HCT116 (cell line): Measurements from ENCODE around the gene TAF4B. TPM values are rescaled to one million over a fixed set of nuclear protein-coding genes. Genes with fewer than 3 reads are reported as not detected.

ENCODE experiments used
- ATAC-seq: fragments of 200-7000 bp; cut with Tn5 transposase; 2 replicates; pipeline ENCODE4 v1.9.1; 2020; ENCODE audit warnings: mild to moderate bottlenecking, moderate library complexity
- BruUV-seq: library from RNA; stranded (reverse); fragments of 400-500 nt; replicated peaks from 2 replicates; lab custom pipeline; 2021; lab: Mats Ljungman, UMichigan
- CTCF ChIA-PET: fragments of 300-600 bp; sonication (Branson Sonifier 250); formaldehyde crosslinking; loops from one replicate; lab custom pipeline; 2021; ENCODE audit warnings: antibody characterized with exemption; lab: Charles Lee
- POLR2A ChIA-PET: fragments of 300-600, 350-600 bp; sonication (Branson Sonifier 250); formaldehyde crosslinking; loops from one replicate; lab custom pipeline; 2021; ENCODE audit warnings: antibody characterized with exemption; lab: Charles Lee
- RAD21 ChIA-PET, 2 experiments: fragments of 300-600 bp; sonication (Branson Sonifier 250); formaldehyde crosslinking; loops; one replicate each; lab custom pipeline; 2023; ENCODE audit warnings: low total read pairs in 2 of 2; ENCODE audit not compliant: uncharacterized antibody in 2 of 2, unreplicated experiment in 2 of 2, low non-redundant PET in 1 of 2; lab: Charles Lee
- DNase-seq: peaks from one replicate; pipeline ENCODE4 v3.0.0-alpha.2; 2010; ENCODE audit warnings: low read depth, low spot score
- H2AFZ ChIP-seq: fragments of 200-600 bp; shearing (Covaris generic), sonication (generic); 2 replicates; pipeline ENCODE4 v1.6.1; 2017; ENCODE audit warnings: low read depth, mixed run types, mixed read lengths, antibody characterized with exemption, low read length; ENCODE audit not compliant: poor library complexity, severe bottlenecking
- H3K27ac ChIP-seq: 2 replicates; pipeline ENCODE4 v1.5.1; 2012; ENCODE audit warnings: low read depth, low read length
- H3K27me3 ChIP-seq: fragments of 200-600 bp; sonication (generic); 2 replicates; pipeline ENCODE4 v1.6.1; 2016; ENCODE audit warnings: mixed run types, low read length, mixed read lengths; ENCODE audit not compliant: insufficient read depth
- H3K36me3 ChIP-seq, 2 experiments: fragments of 200-500 bp in 1 of 2; fragments of 200-600 bp in 1 of 2; sonication (Bioruptor generic) in 1 of 2; sonication (generic) in 1 of 2; 2 replicates each; pipeline versions ENCODE4 v1.5.1 to v1.6.1; 2014 to 2016; ENCODE audit warnings: low read length in 2 of 2, inconsistent platforms in 1 of 2, mixed read lengths in 1 of 2, mixed run types in 1 of 2; ENCODE audit not compliant: insufficient read depth in 2 of 2, control insufficient read depth in 1 of 2
- H3K4me1 ChIP-seq, 2 experiments: fragments of 200-600 bp in 1 of 2; sonication (generic) in 1 of 2; 2 replicates each; pipeline versions ENCODE4 v1.5.1 to v1.6.1; 2012 to 2017; ENCODE audit warnings: low read length in 2 of 2, inconsistent platforms in 1 of 2, mild to moderate bottlenecking in 1 of 2, mixed read lengths in 1 of 2, mixed run types in 1 of 2, moderate library complexity in 1 of 2; ENCODE audit not compliant: insufficient read depth in 2 of 2, control insufficient read depth in 1 of 2
- H3K4me2 ChIP-seq: fragments of 200-600 bp; sonication (generic); 2 replicates; pipeline ENCODE4 v1.6.1; 2017; ENCODE audit warnings: mixed run types, low read length, mixed read lengths
- H3K4me3 ChIP-seq, 2 experiments: fragments of 200-600 bp in 1 of 2; sonication (generic) in 1 of 2; replicated peaks in 1 of 2; 2 replicates each; pipeline ENCODE4 v1.5.1; 2011 to 2016; ENCODE audit warnings: low read length in 2 of 2, control low read depth in 1 of 2, low read depth in 1 of 2, mild to moderate bottlenecking in 1 of 2, mixed read lengths in 1 of 2, mixed run types in 1 of 2
- H3K79me2 ChIP-seq: fragments of 200-600 bp; sonication (generic); 2 replicates; pipeline ENCODE4 v1.6.1; 2017; ENCODE audit warnings: mild to moderate bottlenecking, mixed run types, low read length, moderate library complexity, mixed read lengths; ENCODE audit not compliant: insufficient read depth
- H3K9ac ChIP-seq: fragments of 200-600 bp; sonication (generic); 2 replicates; pipeline ENCODE4 v1.6.1; 2016; ENCODE audit warnings: low read length, mixed read lengths
- H3K9me2 ChIP-seq: fragments of 200-600 bp; sonication (generic), shearing (Covaris generic); 2 replicates; pipeline ENCODE4 v1.6.1; 2017; ENCODE audit warnings: mixed run types, mild to moderate bottlenecking, moderate library complexity; ENCODE audit not compliant: insufficient read depth
- H3K9me3 ChIP-seq, 2 experiments: fragments of 200-500 bp in 1 of 2; fragments of 200-600 bp in 1 of 2; sonication (Bioruptor generic) in 1 of 2; sonication (generic) in 1 of 2; 2 replicates each; pipeline ENCODE4 v1.6.1; 2014 to 2017; ENCODE audit warnings: low read length in 2 of 2, mixed read lengths in 2 of 2, inconsistent platforms in 1 of 2, low read depth in 1 of 2, mild to moderate bottlenecking in 1 of 2, mixed run types in 1 of 2, moderate library complexity in 1 of 2; ENCODE audit not compliant: control insufficient read depth in 1 of 2, insufficient read depth in 1 of 2
- H4K20me1 ChIP-seq: fragments of 200-600 bp; sonication (generic), shearing (Covaris generic); 2 replicates; pipeline ENCODE4 v1.6.1; 2017; ENCODE audit warnings: mixed run types, mild to moderate bottlenecking, moderate library complexity; ENCODE audit not compliant: insufficient read depth
- CBX3 ChIP-seq: IDR thresholded peaks from 2 replicates; pipeline ENCODE4 v1.6.1; 2012; ENCODE audit warnings: low read depth
- CEBPB ChIP-seq: IDR thresholded peaks from 2 replicates; pipeline ENCODE4 v1.6.1; 2012; ENCODE audit warnings: low read depth
- ELF1 ChIP-seq: IDR thresholded peaks from 2 replicates; pipeline ENCODE4 v1.6.1; 2012; ENCODE audit warnings: low read depth, borderline replicate concordance
- EZH2 ChIP-seq: fragments of 200-600 bp; sonication (generic); IDR thresholded peaks from 2 replicates; pipeline ENCODE4 v1.6.1; 2017; ENCODE audit warnings: antibody characterized with exemption, mixed run types
- EZH2phosphoT487 ChIP-seq: fragments of 200-600 bp; IDR thresholded peaks from 2 replicates; pipeline ENCODE4 v1.6.1; 2018; ENCODE audit warnings: antibody characterized with exemption, borderline replicate concordance
- POLR2A ChIP-seq: IDR thresholded peaks from 2 replicates; pipeline ENCODE4 v1.7.0; 2011; ENCODE audit warnings: borderline replicate concordance; ENCODE audit not compliant: insufficient read depth, insufficient read length; ENCODE audit errors: extremely low read depth
- POLR2AphosphoS5 ChIP-seq: IDR thresholded peaks from 2 replicates; pipeline ENCODE4 v1.6.1; 2011; ENCODE audit warnings: mild to moderate bottlenecking, low read depth, low read length, moderate library complexity
- SIN3A ChIP-seq: IDR thresholded peaks from 2 replicates; pipeline ENCODE4 v1.6.1; 2012; ENCODE audit warnings: low read depth
- YY1 ChIP-seq: IDR thresholded peaks from 2 replicates; pipeline ENCODE4 v1.6.1; 2011; ENCODE audit warnings: low read length, low read depth, moderate library complexity, mild to moderate bottlenecking; ENCODE audit not compliant: insufficient replicate concordance; ENCODE audit errors: extremely low read depth
- ZNF274 ChIP-seq: fragments of 200-500 bp; sonication (Bioruptor generic); IDR thresholded peaks from 2 replicates; pipeline ENCODE4 v1.6.1; 2014; ENCODE audit warnings: mild to moderate bottlenecking, low read depth, low read length, inconsistent platforms
- intact Hi-C: fragments of 100-400 bp; cut with micrococcal nuclease; formaldehyde crosslinking; loops from 2 replicates; pipeline ENCODE4 v1.10.0; 2022
- total RNA-seq: library from RNA; stranded (reverse); gene quantifications from one replicate; pipeline ENCODE4 v1.2.1, GENCODE V29; 2021; ENCODE audit not compliant: unreplicated experiment
- TF ChIP-seq, protein P1 (sequence below): IDR thresholded peaks from 2 replicates; pipeline ENCODE4 v1.6.1; 2012; ENCODE audit warnings: low read depth
- TF ChIP-seq, protein P2 (sequence below): IDR thresholded peaks from 2 replicates; pipeline ENCODE4 v1.6.1; 2012

The TAF4B gene
- total RNA-seq, 1 experiment from 2014 or later = 17.8 TPM

DNA sequence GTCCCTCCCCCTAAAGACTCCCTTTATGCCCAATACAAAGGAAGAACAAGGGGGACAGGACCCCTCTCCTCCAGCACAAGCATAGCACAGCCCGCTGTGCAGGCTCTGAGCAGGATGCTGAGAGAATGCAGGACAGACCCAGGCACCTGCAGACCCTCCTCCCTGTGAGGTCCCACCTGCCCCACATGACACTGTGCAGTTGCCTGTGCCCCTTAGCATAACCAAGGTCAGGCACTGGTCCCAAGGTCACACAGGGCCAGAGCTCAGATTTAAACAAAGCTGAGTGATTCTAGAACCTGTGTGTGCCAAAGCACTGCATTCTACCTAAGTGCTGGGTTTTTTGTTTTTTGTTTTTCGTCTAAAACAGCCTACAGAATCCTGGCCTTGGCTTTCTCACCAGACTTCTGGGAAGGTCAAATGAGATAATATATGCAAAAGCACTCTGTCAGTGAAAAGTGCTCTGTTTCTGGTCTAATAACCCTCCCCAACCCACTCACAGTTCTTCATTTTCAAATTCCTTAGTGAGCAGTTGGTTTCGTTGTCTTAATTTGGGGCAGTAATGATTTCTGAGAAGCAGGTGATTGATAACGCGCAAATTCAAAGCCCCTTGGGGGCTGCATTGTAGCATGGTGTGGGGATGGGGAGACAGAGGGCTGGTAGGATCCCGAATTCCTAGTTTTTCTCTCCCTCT lies 196.4 kb downstream of the TAF4B start:
- ChIA-PET POLR2A (no interaction called here), CTCF (no interaction called here), RAD21 (no interaction called here)
- H3K79me2 ChIP-seq = no peaks in the 10 kb centered on the region
- no peaks in the 10 kb centered on the region for H4K20me1 ChIP-seq
- H3K27me3 ChIP-seq = no peaks in the 10 kb centered on the region
- H2AFZ ChIP-seq = no peak overlapping the region
- ATAC-seq (no peak), DNase-seq (no peak)
- BruUV-seq = no TSS peak
- TF ChIP-seq, protein P1, sequence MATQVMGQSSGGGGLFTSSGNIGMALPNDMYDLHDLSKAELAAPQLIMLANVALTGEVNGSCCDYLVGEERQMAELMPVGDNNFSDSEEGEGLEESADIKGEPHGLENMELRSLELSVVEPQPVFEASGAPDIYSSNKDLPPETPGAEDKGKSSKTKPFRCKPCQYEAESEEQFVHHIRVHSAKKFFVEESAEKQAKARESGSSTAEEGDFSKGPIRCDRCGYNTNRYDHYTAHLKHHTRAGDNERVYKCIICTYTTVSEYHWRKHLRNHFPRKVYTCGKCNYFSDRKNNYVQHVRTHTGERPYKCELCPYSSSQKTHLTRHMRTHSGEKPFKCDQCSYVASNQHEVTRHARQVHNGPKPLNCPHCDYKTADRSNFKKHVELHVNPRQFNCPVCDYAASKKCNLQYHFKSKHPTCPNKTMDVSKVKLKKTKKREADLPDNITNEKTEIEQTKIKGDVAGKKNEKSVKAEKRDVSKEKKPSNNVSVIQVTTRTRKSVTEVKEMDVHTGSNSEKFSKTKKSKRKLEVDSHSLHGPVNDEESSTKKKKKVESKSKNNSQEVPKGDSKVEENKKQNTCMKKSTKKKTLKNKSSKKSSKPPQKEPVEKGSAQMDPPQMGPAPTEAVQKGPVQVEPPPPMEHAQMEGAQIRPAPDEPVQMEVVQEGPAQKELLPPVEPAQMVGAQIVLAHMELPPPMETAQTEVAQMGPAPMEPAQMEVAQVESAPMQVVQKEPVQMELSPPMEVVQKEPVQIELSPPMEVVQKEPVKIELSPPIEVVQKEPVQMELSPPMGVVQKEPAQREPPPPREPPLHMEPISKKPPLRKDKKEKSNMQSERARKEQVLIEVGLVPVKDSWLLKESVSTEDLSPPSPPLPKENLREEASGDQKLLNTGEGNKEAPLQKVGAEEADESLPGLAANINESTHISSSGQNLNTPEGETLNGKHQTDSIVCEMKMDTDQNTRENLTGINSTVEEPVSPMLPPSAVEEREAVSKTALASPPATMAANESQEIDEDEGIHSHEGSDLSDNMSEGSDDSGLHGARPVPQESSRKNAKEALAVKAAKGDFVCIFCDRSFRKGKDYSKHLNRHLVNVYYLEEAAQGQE = no peak
- TF ChIP-seq, protein P2, sequence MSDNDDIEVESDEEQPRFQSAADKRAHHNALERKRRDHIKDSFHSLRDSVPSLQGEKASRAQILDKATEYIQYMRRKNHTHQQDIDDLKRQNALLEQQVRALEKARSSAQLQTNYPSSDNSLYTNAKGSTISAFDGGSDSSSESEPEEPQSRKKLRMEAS = no peak
- TF ChIP-seq EZH2 (no peak), YY1 (no peak), CEBPB (no peak), CBX3 (no peak), POLR2AphosphoS5 (no peak), POLR2A (no peak), EZH2phosphoT487 (no peak), SIN3A (no peak), ZNF274 (no peak), ELF1 (no peak)
- intact Hi-C loops = no loop called here
- no peak overlapping the region for H3K27ac ChIP-seq
- H3K9me2 ChIP-seq = no peaks in the 10 kb centered on the region
- H3K4me1 ChIP-seq = no peaks in the 10 kb centered on the region; a peak in 1 of 4 replicates
- H3K36me3 ChIP-seq = no peaks in the 10 kb centered on the region
- no peak overlapping the region for H3K4me2 ChIP-seq
- no peak overlapping the region for H3K9ac ChIP-seq
- H3K4me3 ChIP-seq = no peak overlapping the region
- H3K9me3 ChIP-seq = no peaks in the 10 kb centered on the region
